HG02763 (cell line): Measurements from ENCODE around the gene SLC35G2.
"Not testable (repeated sequence)": the region's sequence is repeated elsewhere in the genome, so short reads cannot be mapped to it uniquely, and the experiment has no call there.

Experiments used
- ATAC-seq: cut with Tn5 transposase; IDR thresholded peaks from one replicate; pipeline ENCODE4 v1.9.1; 2021; ENCODE audit warnings: mild to moderate bottlenecking, moderate library complexity; ENCODE audit not compliant: unreplicated experiment

The SLC35G2 gene

DNA sequence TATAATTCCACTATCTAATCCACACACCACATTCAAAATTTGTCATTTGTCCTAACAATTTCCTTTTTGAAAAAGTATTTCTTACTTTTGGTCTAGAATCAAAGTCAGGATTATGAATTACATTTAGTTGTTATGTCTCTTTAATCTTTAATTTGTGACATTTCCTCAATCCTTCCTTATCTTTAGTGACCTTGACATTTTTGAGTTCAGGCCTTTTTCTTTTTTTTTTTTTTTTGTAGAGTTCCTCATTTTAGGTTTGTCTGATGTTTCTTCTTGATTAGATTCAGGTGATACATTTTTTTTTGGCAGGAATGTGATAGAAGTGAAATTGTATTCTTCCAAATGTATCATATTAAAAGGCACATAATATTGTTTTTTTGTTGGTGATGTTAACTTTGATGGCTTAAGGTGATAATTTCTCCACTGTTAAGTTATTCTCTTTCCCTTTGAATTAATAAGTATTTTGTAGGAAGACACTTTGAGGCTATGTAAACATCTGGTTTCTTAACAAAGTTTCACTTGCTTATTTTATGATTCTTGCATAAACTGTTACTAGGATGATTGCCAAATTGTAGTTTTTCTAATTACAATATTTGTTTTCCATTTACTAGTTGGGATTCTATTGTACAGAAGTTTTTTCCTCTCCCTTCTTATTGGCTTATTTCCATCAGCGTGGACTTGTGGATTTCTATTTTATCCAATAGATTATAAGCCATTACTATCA is 16.3 kb downstream of the SLC35G2 start:
- no peak for ATAC-seq

DNA sequence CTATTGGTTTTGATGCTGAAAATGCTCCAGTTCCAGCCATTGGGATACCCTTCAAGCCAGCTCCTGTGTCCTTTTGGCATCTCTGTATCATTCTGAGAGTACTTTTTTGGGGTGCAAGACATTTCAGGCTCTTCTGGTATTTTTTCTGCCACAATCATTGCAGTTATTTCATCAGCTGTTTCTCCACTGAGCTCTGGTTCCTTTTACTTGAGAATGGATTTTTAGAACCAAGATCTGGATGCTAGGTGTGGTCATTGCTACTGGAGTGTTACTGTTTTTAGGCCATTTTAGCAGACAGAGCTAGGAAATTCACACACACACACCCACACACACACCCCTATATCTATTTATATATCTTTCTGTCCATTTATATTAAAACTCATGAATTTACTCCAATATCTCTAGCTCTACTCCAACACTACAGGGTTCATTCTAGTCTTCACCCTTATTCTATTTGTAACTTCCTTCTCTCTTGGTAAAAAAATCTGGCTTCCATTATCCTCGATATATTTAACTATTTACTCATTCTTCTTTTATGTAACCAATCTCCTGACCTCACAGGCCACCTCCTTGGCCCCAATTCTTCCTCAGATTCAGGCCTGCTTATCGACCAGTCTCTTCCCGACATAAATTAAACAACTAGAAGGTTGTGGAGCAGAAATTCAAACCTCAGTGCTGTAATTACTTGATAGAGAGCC is 17.0 kb downstream of the SLC35G2 start:
- no peak for ATAC-seq

DNA sequence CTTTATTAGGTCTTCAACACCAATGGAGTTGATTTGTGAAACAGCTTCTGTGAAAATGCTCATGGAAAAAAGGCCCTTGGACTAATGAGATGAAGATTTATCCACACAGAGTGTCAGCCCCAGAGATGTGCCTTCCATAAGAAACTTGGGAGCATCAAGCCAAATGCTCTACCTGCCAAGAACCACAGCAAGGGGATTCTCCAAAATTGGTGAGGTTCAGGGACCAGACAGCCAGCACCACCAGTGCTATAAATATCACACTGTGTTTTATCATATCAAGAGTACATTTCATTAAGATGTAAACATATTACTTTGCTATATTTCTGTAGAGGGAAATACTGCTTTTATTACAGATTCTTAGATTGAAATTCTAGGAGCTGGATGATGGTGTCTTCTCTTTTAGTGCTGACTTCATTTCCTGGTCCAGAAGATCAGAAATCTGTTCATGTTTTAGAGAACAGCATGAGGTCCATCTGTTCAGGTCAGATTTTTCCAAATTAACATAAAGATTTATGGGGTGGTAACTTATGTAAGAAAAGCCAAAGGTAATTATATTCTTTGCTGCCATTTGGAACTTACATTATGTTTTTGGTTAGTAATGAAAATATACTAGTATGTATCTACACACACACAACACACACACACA is 17.7 kb downstream of the SLC35G2 start:
- ATAC-seq = no peak

DNA sequence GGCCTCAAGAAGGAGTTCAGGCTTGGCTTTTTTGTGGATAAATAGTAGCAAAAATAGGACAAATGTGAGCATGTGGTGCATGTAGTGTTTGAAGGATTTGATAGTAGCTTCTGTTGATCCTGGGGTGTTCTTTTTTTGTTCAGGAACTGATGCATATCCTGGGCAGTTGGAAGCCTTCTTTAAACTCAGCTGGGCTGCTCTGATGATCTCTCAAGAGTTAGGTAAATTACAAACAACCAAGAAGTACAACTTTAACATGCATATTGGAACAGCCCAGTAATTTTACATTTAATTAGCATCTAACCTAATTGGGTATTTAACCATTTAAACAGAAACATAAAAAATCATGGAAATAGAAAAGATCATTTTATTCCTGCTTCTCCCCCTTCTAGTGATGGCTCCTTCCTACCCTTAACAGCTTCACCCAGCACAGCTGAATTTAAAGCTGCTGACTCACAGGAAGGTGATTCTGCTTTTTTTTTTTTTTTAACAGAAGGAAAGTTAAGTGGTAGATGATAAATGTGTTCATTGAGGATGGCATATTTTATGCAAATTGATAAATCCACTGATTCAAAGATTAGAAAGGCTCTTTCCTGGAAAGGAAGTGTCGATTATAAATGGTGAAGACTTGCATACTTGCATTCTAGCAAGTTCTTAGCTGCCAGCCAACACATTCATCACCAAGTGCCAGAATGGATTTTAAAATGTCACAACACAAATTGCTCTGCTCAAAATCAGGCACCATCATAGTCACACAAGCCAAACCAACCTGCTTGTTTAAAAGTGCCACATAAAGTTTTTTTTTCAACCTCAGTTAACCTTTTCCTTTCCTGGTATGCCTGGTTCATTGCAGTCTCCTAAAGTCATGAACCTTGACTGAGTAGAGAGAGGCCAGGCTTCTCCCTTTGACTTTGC is 20.0 kb downstream of the SLC35G2 start:
- no peak for ATAC-seq

DNA sequence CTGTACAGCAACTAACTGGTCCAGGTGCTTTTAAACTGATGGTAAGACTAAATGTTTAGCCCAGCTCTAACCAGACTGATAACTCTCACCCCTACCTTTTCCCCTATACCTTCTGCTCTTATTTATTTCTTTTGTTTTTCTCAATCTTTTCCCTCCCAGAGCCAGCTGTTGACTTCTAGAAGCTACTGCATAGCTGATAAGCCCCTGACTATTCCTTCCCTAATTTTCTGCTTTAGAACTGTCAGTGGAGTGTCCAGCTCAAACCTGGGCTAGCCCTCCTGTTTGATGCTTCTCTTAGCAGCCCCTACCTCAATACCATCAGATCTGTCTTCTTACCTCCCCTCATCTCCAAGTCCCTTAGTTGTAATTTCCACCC is 20.6 kb downstream of the SLC35G2 start:
- ATAC-seq = no peak

DNA sequence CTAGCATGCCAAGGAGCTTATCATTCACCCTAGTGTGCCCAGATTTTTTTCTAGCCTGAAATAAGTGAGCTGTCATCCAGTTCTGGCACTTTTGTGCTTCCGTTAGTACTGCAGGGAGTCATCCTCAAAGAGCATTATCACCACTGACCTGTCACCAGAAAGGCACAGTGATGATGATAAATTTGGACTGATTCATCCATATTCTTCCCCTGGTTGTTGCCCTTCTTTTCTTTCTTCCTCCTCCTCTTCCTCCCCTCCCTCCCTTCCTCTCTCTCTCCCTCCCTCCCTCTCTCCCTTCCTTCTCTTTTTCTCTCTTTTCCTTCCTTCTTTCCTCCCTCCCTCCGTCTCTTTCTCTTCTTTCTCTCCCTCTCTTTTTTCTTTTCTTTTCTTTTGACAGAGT is 21.3 kb downstream of the SLC35G2 start:
- no peak for ATAC-seq

DNA sequence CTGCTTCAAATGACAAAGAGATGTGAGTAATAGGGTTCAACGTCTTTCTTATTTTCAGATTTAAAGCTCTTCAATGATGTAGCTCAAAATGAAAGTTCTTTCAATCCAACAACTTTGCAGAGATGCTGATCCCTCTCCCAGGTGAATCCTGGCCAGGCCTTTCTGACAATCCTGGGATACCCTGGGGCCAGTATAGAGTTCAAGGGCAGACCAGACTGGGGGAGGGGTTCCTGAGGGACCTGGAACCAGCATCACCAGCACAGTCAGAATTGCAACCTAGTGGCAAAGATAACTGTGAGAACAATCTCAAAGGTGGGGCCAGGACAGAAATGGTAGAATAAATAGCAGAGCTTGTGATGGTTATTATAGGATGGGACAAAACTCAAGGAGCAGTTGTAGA is 23.4 kb downstream of the SLC35G2 start:
- no peak for ATAC-seq

DNA sequence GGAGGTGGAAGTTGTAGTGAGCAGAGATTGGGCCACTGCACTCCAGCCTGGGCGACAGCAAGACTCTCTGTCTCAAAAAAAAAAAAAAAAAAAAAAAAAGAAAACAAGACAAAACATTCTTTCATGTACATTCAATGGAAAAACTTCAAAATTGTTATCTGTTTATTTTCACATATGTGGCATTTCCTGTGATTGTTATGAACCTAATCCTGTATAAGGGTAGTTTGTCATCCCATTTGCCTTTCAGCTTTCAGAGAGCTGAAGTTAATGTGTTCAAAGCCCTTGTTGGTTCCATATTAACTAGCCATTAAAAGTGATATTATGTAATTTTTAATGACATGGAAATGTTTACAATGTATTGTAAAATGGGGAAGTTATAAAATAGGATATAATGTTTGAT is 25.8 kb downstream of the SLC35G2 start:
- no peak for ATAC-seq

DNA sequence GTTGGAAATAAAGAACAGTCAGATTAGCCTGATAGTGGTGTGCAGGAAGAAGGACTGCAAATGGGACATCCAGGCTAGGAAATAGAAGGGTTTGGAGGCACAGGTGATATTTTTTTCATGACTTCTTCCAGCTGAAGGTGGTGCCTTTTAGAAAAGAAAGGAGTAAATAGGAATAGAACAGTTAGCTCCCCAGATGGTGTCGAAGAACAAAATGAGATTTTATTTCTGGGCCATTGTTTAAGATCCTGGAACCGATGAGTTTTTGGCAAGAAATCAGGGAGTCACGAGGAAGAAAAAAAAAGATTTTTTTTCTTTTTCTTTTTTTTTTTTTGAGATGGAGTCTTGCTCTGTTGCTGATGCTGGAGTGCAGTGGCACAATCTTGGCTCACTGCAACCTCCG is 33.3 kb downstream of the SLC35G2 start:
- no peak for ATAC-seq

DNA sequence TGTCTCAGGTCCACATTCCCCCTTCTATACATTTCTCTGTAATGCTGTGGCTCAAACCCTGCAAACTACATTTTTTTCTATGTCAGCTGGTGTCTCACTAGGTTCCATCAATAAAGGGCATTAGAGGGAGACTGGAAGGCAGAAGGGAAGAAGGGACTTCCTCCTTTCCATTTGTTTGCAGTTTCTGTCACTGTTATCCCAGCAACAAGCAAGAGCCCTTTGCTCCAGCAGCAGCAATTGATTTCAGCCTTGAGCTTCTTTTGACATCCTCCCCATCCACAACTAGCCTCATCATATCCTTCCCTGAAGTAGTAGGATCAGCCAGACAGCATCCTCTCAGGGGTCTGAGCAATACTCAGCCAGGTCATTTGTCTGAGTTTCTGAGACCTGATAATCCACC is 37.7 kb downstream of the SLC35G2 start:
- no peak for ATAC-seq

DNA sequence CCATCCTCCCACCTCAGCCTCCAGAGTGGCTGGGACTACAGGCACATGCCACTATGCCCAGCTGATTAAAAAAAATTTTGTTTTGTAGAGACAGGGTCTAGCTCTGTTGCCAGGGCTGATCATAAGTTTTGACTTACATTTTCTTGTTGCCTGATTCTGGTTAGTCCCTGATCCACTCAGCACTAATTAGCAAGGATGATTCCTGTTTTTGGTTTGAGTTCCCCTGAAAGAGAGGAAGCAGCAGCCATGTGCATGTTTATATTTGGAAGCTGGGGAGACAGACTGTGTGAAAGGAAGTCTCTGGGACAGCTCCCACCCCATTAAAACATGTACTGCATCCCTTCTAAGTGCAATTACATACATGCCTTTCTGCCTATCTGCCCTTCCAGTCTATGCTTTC is 39.5 kb downstream of the SLC35G2 start:
- ATAC-seq = no peak

DNA sequence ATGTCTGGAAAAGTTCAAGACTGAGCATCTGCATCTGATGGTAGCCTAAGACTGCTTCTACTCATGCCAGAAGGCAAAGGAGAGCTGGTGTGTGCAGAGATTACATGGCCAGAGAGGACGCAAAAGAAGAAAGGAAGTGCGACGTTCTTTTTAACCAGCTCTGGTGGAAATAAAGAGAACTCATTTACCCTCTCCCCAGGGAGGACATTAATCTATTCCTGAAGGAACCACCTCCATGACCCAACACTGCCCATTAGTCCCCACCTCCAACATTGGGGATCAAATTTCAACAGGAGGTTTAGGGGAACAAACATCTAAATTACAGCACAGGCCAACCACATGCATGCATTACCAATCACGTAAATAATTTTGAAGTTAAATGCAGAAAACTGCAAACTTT is 41.6 kb downstream of the SLC35G2 start:
- ATAC-seq = no peak

DNA sequence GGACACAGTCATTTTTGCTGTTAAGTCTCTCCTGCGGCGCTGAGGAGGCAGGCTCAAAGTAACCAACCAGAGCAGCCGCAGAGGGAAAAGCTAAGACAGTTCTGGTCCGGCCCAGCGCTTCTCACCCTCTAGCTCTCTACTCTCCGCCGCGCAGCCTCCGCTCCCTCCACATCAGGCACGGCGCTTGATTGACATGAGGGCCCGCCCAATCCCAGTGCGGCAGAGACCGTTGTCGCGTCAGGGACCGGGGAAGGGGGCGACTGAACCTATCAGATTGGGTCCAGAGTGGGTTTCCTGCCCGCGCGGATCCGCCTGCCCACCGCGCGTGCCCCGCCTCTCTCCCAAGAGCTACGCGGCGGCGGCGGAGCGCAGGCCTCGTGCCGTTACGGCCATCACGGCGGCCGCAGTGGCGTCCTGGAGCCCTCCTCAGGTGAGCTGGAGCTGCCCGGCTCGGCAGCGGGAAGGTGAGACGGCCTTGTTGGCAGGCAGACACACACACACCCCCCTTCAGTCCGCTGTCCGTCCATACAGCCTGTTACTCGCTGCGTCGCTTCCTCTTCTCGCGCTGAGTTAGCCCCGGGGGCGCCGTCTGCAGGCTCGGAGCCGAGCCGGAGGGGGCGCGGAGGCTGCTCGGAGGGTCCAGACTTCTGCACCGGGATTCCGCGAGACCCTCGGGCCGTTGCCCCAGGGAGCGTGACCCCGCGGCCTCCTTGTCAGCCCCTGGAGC is 43.1 kb downstream of the SLC35G2 start, which contains the start of gene NCK1:
NCK1 (plus strand) TSS at position 319 of the 727 bp plus-strand sequence. CDS start 65,794 bp downstream, outside the sequence.
- peak; percentile 97 for ATAC-seq

DNA sequence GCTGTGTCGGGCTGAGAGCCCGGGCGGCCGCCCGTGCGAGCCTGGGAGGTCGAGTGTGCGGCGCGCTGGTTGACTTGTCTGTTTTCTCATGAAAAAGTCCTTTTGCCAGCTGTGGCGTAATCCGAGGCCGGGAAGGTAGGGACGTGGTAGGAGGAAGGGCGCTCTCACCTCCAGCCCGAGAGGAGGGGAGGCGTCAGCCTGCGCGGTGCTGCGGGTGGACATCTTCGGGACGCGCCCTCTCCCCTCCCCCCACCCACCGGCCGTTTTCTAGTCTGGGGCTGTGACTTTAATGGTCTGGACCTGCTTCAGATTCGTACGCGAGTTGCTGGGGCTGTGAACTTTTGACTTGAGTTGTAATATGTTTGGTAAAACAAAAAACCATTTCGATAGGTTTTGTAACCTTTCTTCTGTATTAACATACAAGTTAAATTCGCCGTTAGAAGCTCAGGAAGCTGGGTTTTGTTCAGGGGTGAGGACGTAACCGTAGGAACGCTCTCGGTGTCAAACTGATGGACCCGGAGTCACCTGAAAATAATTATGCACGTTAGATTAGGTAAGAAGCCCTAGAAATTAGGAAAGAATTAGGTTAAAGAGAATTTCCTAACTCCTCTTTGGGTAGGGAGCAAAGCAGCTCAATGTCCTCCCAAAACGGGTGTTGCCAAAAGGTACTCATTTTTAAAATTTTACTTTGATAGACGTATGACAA is 43.8 kb downstream of the SLC35G2 start:
- peak; percentile 10 for ATAC-seq

DNA sequence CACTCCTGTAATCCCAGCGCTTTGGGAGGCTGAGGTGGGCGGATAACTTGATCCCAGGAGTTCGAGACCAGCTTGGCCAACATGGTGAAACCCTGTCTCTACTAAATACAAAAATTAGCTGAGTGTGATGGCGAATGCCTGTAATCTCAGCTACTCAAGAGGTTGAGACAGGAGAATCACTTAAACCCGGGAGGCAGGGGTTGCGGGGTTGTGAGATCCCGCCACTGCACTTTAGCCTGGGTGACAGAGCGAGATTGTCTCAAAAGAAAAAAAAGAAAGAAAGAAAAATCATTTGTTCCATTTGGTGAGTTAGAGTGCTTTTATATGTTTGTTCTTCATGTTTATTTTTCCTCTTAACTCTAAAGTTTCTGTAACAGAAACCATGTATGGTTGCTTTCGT is 50.4 kb downstream of the SLC35G2 start:
- ATAC-seq = no peak

DNA sequence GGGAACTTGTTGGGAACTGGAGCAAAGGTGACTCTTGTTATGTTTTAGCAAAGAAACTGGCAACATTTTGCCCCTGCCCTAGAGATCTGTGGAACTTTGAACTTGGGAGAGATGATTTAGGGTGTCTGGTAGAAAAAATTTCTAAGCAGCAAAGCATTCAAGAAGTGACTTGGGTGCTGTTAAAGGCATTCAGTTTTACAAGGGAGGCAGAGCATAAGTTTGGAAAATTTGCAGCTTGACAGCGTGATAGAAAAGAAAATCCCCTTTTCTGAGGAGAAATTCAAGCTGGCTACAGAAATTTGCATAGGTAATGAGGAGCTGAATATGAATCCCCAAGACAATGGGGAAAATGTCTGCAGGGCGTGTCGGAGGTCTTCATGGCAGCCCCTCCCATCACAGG is 53.3 kb downstream of the SLC35G2 start:
- ATAC-seq = not testable (repeated sequence)

DNA sequence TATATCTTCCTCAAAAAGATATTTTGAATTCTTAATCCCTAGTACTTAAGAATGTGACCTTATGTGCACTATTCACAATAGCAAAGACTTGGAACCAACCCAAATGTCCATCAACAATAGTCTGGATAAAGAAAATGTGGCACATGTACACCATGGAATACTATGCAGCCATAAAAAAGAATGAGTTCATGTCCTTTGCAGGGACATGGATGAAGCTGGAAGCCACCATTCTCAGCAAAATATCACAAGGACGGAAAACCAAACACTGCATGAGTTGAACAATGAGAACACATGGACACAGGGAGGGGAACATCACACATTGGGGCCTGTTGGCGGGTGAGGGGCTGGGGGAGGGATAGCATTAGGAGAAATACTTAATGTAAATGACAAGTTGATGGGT is 60.6 kb downstream of the SLC35G2 start:
- ATAC-seq = not testable (repeated sequence)

DNA sequence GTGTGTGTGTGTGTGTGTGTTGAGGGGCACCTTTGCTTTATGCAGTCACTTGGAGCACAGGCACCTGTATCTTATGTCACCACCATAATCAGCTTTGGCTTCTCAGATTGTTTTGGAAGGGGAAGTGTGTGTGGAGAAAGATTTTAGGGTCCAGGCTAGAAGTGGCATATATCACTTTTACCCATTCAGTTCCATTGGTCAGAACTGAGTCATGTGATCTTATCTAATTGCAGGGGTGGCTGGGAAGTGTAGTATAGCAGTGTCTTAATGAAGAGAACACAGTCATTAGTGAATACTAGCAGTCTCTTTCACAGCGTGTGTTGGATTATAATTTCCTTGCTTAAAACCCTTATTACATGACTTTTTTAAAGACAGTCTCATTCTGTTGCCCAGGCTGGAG is 63.6 kb downstream of the SLC35G2 start:
- no peak for ATAC-seq

DNA sequence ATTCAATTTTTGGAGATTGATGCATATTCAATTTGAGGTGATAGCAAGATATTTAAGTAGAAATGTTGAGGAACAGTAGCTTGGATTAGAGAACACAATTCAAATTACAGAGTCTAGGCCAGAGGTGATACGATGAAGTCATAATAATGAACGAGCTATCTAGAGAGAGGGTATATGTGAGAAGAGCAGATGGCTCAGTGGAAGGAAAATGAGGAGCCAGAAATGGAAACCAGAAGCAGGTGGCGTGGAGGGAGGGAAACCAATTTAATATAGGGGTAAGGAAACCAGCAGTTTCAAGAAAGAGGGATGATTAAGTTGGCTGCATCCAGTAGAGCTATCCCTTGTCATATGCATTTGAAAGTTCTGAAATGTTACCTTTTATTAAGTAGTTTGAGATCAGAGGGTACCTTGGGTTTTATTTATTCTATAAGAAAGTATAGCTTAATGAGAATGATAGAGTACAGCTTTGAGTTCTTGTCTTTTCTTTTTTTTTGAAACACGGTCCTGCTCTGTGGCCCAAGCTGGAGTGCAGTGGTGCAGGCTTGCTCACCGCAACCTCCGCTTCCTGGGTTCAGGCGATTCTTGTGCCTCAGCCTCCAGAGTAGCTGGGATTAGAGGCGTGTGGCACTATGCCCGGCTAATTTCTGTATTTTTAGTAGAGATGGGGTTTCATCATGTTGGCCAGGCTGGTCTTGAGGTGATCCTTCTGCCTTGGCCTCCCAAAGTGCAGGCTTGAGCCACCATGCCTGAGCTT is 65.2 kb downstream of the SLC35G2 start:
- ATAC-seq = no peak
